ENCODE data around the gene PHF12. TPM values are rescaled to one million over a fixed set of nuclear protein-coding genes. Genes with fewer than 3 reads are reported as not detected.

The PHF12 gene
- total RNA-seq, 1 experiment from 2014 or later = 35.7 TPM

DNA sequence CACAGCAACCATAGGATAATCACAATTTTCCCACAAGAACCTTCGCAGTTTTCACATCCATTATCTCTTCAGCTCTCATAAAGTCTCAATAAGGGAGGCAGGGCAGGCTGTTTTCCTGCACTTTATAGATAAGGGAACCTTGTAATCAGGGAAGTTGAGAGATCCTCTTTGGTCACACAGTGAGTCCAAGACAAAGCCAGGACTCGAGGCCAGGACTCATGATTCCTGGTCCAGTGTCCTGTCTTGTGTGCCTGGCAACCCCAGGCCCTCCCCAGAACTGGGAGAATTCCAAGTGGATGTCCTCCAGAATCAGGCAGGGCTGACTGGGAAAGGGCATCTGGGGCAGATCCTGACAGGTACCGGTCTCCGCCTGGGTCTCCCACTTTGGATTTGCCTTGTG is 23.1 kb upstream of the PHF12 start:
- no peak overlapping the region for H3K4me3 ChIP-seq (replicated peaks in 1 of 2; ENCODE audit: low read depth in 1 of 2, low read length in 2 of 2)
- H4K20me1 ChIP-seq (ENCODE audit: insufficient read depth) = no peaks in the 10 kb centered on the region
- ChIA-PET RAD21 (ENCODE audit: low non-redundant PET in 1 of 2, low total read pairs in 2 of 2, uncharacterized antibody in 2 of 2, unreplicated experiment in 2 of 2) (no interaction called here), POLR2A (no interaction called here), CTCF (interaction anchor here (1.5 kb wide), 1 partner anchor 9 kb away, joined by 5 read pairs; no protein-coding TSS in a partner anchor)
- H3K79me2 ChIP-seq (ENCODE audit: insufficient read depth, low read length) = no peaks in the 10 kb centered on the region
- H3K9ac ChIP-seq (ENCODE audit: low read length) = no peak overlapping the region
- DNase-seq (ENCODE audit: low read depth, low spot score) (no peak), ATAC-seq (no peak)
- H2AFZ ChIP-seq (ENCODE audit: low read depth, low read length, poor library complexity, severe bottlenecking) = no peak overlapping the region
- no TSS peak for BruUV-seq (replicated peaks)
- H3K9me2 ChIP-seq (ENCODE audit: insufficient read depth) = no peaks in the 10 kb centered on the region
- TF ChIP-seq FOSL1 (IDR thresholded peaks at IDR 0.05; ENCODE audit: low read depth) = no peak
- TF ChIP-seq, protein P1, sequence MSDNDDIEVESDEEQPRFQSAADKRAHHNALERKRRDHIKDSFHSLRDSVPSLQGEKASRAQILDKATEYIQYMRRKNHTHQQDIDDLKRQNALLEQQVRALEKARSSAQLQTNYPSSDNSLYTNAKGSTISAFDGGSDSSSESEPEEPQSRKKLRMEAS (IDR thresholded peaks at IDR 0.05) = no peak
- TF ChIP-seq EGR1 (IDR thresholded peaks at IDR 0.05; ENCODE audit: low read depth) = no peak
- no peak for TF ChIP-seq SIN3A (IDR thresholded peaks at IDR 0.05; ENCODE audit: low read depth)
- no peak for TF ChIP-seq RAD21 (IDR thresholded peaks at IDR 0.05; ENCODE audit: low read depth)
- no peak for TF ChIP-seq ZFX (IDR thresholded peaks at IDR 0.05)
- no peak for TF ChIP-seq POLR2AphosphoS5 (IDR thresholded peaks at IDR 0.05; ENCODE audit: low read depth, low read length)
- TF ChIP-seq, protein P2, sequence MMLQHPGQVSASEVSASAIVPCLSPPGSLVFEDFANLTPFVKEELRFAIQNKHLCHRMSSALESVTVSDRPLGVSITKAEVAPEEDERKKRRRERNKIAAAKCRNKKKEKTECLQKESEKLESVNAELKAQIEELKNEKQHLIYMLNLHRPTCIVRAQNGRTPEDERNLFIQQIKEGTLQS (IDR thresholded peaks at IDR 0.05) = no peak
- no peak for TF ChIP-seq CBX3 (IDR thresholded peaks at IDR 0.05; ENCODE audit: low read depth)
- TF ChIP-seq POLR2A (IDR thresholded peaks at IDR 0.05; ENCODE audit: borderline replicate concordance, extremely low read depth, insufficient read depth, insufficient read length) = no peak
- no peak for TF ChIP-seq CEBPB (IDR thresholded peaks at IDR 0.05; ENCODE audit: low read depth)
- no peak for TF ChIP-seq ZNF274 (IDR thresholded peaks at IDR 0.05; ENCODE audit: low read depth, low read length)
- no peak for TF ChIP-seq EZH2phosphoT487 (IDR thresholded peaks at IDR 0.05; ENCODE audit: borderline replicate concordance)
- no peak overlapping the region for H3K27ac ChIP-seq (ENCODE audit: low read depth, low read length)
- intact Hi-C loops (cut with micrococcal nuclease) = no loop called here
- no peaks in the 10 kb centered on the region for H3K36me3 ChIP-seq (ENCODE audit: control insufficient read depth in 1 of 2, insufficient read depth in 2 of 2, low read length in 2 of 2)
- no peaks in the 10 kb centered on the region for H3K4me1 ChIP-seq (ENCODE audit: control insufficient read depth in 1 of 2, insufficient read depth in 2 of 2, low read length in 2 of 2)
- peaks cover 15% of the 10 kb centered on the region; the same call in 1 of the 2 replicates for H3K27me3 ChIP-seq (ENCODE audit: insufficient read depth, low read length)
- H3K9me3 ChIP-seq (ENCODE audit: control insufficient read depth in 1 of 2, insufficient read depth in 1 of 2, low read depth in 1 of 2, low read length in 2 of 2) = no peaks in the 10 kb centered on the region
- no peak overlapping the region for H3K4me2 ChIP-seq (ENCODE audit: low read length)

DNA sequence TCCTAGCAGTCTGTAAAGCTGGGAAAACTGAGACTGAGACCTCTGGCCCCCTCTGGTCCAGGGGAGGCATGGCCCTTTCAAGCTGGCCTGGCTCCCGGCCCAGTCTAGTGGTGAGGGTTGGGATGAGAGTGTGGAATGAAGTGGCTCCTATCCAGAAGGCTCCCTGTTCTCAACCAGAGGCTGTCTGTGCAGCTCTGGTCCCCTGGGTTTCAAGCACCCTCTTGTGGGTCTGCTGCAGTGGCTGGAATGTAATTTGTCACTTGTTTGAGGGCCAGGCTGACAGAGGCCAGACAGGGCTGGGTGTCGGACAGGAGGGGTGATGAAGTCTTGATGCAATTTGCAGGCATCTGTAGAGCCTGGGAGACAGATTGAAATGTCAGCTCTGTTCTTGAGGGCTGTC is 22.1 kb upstream of the PHF12 start:
- BruUV-seq (replicated peaks) = no TSS peak
- Histone ChIP-seq H4K20me1 (ENCODE audit: insufficient read depth) (no peaks in the 10 kb centered on the region), H3K27me3 (ENCODE audit: insufficient read depth, low read length) (peaks cover 8% of the 10 kb centered on the region; the same call in 1 of the 2 replicates), H3K9me2 (ENCODE audit: insufficient read depth) (no peaks in the 10 kb centered on the region), H3K9ac (ENCODE audit: low read length) (no peak overlapping the region), H3K9me3 (ENCODE audit: control insufficient read depth in 1 of 2, insufficient read depth in 1 of 2, low read depth in 1 of 2, low read length in 2 of 2) (no peaks in the 10 kb centered on the region), H2AFZ (ENCODE audit: low read depth, low read length, poor library complexity, severe bottlenecking) (no peak overlapping the region), H3K4me1 (ENCODE audit: control insufficient read depth in 1 of 2, insufficient read depth in 2 of 2, low read length in 2 of 2) (peaks cover 3 to 6% of the 10 kb centered on the region in 2 experiments; a peak in 2 of 4 replicates), H3K79me2 (ENCODE audit: insufficient read depth, low read length) (no peaks in the 10 kb centered on the region), H3K27ac (ENCODE audit: low read depth, low read length) (no peak overlapping the region), H3K4me3 (replicated peaks in 1 of 2; ENCODE audit: low read depth in 1 of 2, low read length in 2 of 2) (no peak overlapping the region), H3K4me2 (ENCODE audit: low read length) (no peak overlapping the region), H3K36me3 (ENCODE audit: control insufficient read depth in 1 of 2, insufficient read depth in 2 of 2, low read length in 2 of 2) (no peaks in the 10 kb centered on the region)
- intact Hi-C loops (cut with micrococcal nuclease) = no loop called here
- DNase-seq (ENCODE audit: low read depth, low spot score) = no peak
- POLR2A ChIA-PET = no interaction called here
- RAD21 ChIA-PET (ENCODE audit: low non-redundant PET in 1 of 2, low total read pairs in 2 of 2, uncharacterized antibody in 2 of 2, unreplicated experiment in 2 of 2) = no interaction called here
- CTCF ChIA-PET = interaction anchor here (1.1 to 1.5 kb wide), 3 partner anchors 8 to 138 kb away, joined by 3 to 5 read pairs (median 5); no protein-coding TSS in a partner anchor
- TF ChIP-seq, protein P3, sequence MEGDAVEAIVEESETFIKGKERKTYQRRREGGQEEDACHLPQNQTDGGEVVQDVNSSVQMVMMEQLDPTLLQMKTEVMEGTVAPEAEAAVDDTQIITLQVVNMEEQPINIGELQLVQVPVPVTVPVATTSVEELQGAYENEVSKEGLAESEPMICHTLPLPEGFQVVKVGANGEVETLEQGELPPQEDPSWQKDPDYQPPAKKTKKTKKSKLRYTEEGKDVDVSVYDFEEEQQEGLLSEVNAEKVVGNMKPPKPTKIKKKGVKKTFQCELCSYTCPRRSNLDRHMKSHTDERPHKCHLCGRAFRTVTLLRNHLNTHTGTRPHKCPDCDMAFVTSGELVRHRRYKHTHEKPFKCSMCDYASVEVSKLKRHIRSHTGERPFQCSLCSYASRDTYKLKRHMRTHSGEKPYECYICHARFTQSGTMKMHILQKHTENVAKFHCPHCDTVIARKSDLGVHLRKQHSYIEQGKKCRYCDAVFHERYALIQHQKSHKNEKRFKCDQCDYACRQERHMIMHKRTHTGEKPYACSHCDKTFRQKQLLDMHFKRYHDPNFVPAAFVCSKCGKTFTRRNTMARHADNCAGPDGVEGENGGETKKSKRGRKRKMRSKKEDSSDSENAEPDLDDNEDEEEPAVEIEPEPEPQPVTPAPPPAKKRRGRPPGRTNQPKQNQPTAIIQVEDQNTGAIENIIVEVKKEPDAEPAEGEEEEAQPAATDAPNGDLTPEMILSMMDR (IDR thresholded peaks at IDR 0.05 in 2 of 3, conservative IDR thresholded peaks at IDR 0.05 in 1 of 3; ENCODE audit: borderline replicate concordance in 1 of 3, insufficient read depth in 1 of 3, low read depth in 2 of 3, low read length in 2 of 3) = no peak
- no peak for TF ChIP-seq EZH2 (IDR thresholded peaks at IDR 0.05)
- no peak for TF ChIP-seq FOSL1 (IDR thresholded peaks at IDR 0.05; ENCODE audit: low read depth)
- ATAC-seq = no peak
